ENCODE data around the gene TYROBP.

Gene TYROBP

GRCh38 chr19:35869327-35870123 lies 38.6 kb downstream of the TYROBP start:
- peak; percentile 84 for DNase-seq

DNA sequence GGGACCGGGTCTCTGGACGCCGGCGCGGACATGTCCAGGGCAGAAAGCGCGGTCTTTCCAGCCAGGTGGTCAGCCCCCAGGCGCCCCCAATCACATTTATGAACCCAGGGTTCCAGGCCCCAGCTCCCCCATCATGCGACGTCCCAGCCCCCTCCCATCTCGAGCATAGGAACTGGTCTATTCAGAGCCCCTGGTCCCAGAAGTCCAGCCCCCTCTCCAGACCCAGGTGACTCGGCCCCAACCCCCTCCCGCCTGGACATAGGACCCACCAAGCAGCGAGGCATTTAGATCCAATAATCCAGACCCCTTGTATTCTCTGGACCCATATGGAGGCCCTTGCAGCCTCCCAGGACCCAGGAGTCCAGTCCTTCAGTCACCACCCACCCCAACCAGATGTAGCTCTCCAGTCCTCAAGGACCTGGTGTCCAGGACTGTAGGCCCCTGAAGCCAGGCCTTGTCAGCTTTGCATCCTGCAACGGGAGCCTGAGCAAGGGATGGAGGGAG lies 39.2 kb downstream of the TYROBP start:
- no peak for DNase-seq

- peak; percentile 80 for DNase-seq
Observed at GRCh38 chr19:35868172-35868822, 39.8 kb downstream of the TYROBP start, which contains the start of gene APLP1. APLP1 (plus strand) TSS chr19:35868574; CDS start chr19:35868637, 63 bp downstream.

- no peak for DNase-seq
Observed at GRCh38 chr19:35863018-35863417, 45.1 kb downstream of the TYROBP start.

DNA sequence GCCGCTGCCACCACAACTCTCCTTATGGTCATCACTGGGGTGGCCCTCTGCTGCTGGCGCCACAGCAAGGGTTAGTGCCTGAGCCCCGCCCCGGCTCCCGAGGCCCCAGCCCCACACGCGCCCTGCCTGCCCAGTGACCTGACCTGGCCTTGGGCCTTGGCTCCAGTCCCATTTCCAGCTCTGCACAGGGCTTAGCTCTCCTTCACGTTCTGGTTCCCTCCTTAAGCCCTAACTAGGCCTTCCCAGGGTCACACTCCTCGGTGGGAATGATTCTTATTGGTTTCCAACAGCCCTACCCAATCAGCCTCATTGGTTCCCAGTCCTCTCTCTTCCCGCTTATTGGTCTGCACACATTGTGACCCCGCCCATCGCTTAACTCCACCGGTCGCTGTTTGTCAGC lies 45.6 kb downstream of the TYROBP start:
- DNase-seq, result no peak

GRCh38 chr19:35861640-35862160 lies 46.4 kb downstream of the TYROBP start:
- no peak for DNase-seq

GRCh38 chr19:35860818-35861639 lies 47.1 kb downstream of the TYROBP start:
- DNase-seq, result no peak

GRCh38 chr19:35860436-35860817 lies 47.7 kb downstream of the TYROBP start:
- no peak for DNase-seq

DNA sequence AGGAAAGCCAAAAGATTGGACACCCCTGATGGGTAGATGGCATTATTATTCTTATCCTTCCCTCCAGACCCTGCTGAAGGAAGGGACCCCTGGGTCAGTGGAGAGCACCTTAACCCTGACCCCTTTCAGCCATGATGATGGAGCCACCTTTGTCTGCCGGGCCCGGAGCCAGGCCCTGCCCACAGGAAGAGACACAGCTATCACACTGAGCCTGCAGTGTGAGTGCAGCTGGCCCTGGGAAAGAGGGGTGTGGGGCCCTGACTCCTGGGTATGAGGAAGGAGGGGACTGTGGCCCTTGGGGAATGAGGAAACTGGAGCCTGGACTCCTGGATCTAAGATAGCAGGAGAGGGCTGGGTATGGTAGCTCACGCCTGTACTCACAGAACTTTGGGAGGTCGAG lies 48.7 kb downstream of the TYROBP start:
- DNase-seq, result no peak

- no peak for DNase-seq
Observed at GRCh38 chr19:35858311-35858710, 49.8 kb downstream of the TYROBP start.

GRCh38 chr19:35856546-35857149 lies 51.4 kb downstream of the TYROBP start, which contains the start of gene KIRREL2:
KIRREL2 (plus strand) TSS chr19:35856911; CDS start chr19:35857120, 209 bp downstream.
- DNase-seq, result peak; percentile 35
